GM21367 (cell line): Measurements from ENCODE around the gene CORO7.
"Not testable (repeated sequence)": the region's sequence is repeated elsewhere in the genome, so short reads cannot be mapped to it uniquely, and the experiment has no call there.

Experiments used
- ATAC-seq: cut with Tn5 transposase; IDR thresholded peaks from one replicate; pipeline ENCODE4 v1.9.1; 2021; ENCODE audit not compliant: unreplicated experiment

Gene CORO7

GRCh38 chr16:4403133-4403949 is 13.1 kb downstream of the CORO7 start:
- no peak for ATAC-seq

- ATAC-seq, result no peak
These were observed 13.8 kb downstream of the CORO7 start for GRCh38 chr16:4402439-4403132.

GRCh38 chr16:4401510-4401909 is 14.9 kb downstream of the CORO7 start:
- ATAC-seq, result no peak

GRCh38 chr16:4401094-4401501 is 15.3 kb downstream of the CORO7 start:
- ATAC-seq, result no peak

GRCh38 chr16:4399001-4399730 is 17.2 kb downstream of the CORO7 start:
- no peak for ATAC-seq

GRCh38 chr16:4395055-4395726 is 21.2 kb downstream of the CORO7 start:
- ATAC-seq, result no peak

- not testable (repeated sequence) for ATAC-seq
These were observed 22.5 kb downstream of the CORO7 start for GRCh38 chr16:4393850-4394249.

GRCh38 chr16:4393240-4393600 is 23.2 kb downstream of the CORO7 start:
- no peak for ATAC-seq

GRCh38 chr16:4392382-4393239 is 23.8 kb downstream of the CORO7 start:
- ATAC-seq, result no peak

- ATAC-seq, result no peak
These were observed 24.6 kb downstream of the CORO7 start for GRCh38 chr16:4391631-4392381.

- no peak for ATAC-seq
These were observed 25.8 kb downstream of the CORO7 start for GRCh38 chr16:4390266-4391260.

- ATAC-seq, result no peak
These were observed 27.1 kb downstream of the CORO7 start for GRCh38 chr16:4389051-4389955.

GRCh38 chr16:4388271-4389021 is 27.9 kb downstream of the CORO7 start:
- no peak for ATAC-seq

GRCh38 chr16:4387781-4388180 is 28.6 kb downstream of the CORO7 start:
- no peak for ATAC-seq

- no peak for ATAC-seq
These were observed 29.3 kb downstream of the CORO7 start for GRCh38 chr16:4386951-4387565.

GRCh38 chr16:4386451-4386805 is 30.0 kb downstream of the CORO7 start:
- ATAC-seq, result no peak
